C4-2B (cell line): Measurements from ENCODE around the gene PTP4A2.

Source experiments
- H3K27ac ChIP-seq: fragments of 450-650 bp; 2 replicates; pipeline ENCODE4 v1.5.1; 2017
- CTCF ChIP-seq: fragments of 450-650 bp; conservative IDR thresholded peaks from 2 replicates; pipeline ENCODE4 v1.5.1; 2017; ENCODE audit warnings: mild to moderate bottlenecking
- ZFX ChIP-seq: fragments of 450-650 bp; IDR thresholded peaks from 2 replicates; pipeline ENCODE4 v1.6.1; 2017

Gene PTP4A2

GRCh38 chr1:31870086-31870736, 68.0 kb downstream of the PTP4A2 start:
- no peak for TF ChIP-seq CTCF
- TF ChIP-seq ZFX: no peak
- H3K27ac ChIP-seq: no peak overlapping the region

- H3K27ac ChIP-seq: no peak overlapping the region
- no peak for TF ChIP-seq ZFX
- TF ChIP-seq CTCF: no peak
Measured at GRCh38 chr1:31869449-31869848, 68.7 kb downstream of the PTP4A2 start.

- H3K27ac ChIP-seq: no peak overlapping the region
- TF ChIP-seq CTCF: no peak
- no peak for TF ChIP-seq ZFX
Measured at GRCh38 chr1:31868862-31869261, 69.3 kb downstream of the PTP4A2 start.

- TF ChIP-seq CTCF (no peak), ZFX (no peak)
- no peak overlapping the region for H3K27ac ChIP-seq
Measured at GRCh38 chr1:31867546-31867945, 70.6 kb downstream of the PTP4A2 start.

GRCh38 chr1:31866450-31867032, 71.6 kb downstream of the PTP4A2 start:
- TF ChIP-seq CTCF: no peak
- no peak overlapping the region for H3K27ac ChIP-seq

- no peak overlapping the region for H3K27ac ChIP-seq
- TF ChIP-seq CTCF (no peak), ZFX (no peak)
Measured at GRCh38 chr1:31865728-31866449, 72.3 kb downstream of the PTP4A2 start.

- H3K27ac ChIP-seq: no peak overlapping the region
- no peak for TF ChIP-seq ZFX
- no peak for TF ChIP-seq CTCF
Measured at GRCh38 chr1:31862071-31862470, 76.1 kb downstream of the PTP4A2 start.
